Stimulated activated naive CD8-positive, alpha-beta T cell treated with anti-CD3 and anti-CD28 coated beads, Interleukin-15, Interleukin-2, amounts not matched to agents 100 U/mL and 50 U/mL, for 24 hours (primary cell): Measurements from ENCODE around the gene PAMR1.

Experiments
- ATAC-seq: fragments of 150-1000 bp; cut with Tn5 transposase; one replicate; pipeline ENCODE4 v1.10.0; 2021
- DNase-seq: peaks from one replicate; pipeline ENCODE4 v3.0.0; 2021

Gene PAMR1

GRCh38 chr11:35494957-35495490 is 30.4 kb downstream of the PAMR1 start:
- no peak for DNase-seq
- no peak for ATAC-seq

- DNase-seq (no peak), ATAC-seq (no peak)
Measured at GRCh38 chr11:35491231-35491871, 34.1 kb downstream of the PAMR1 start.

GRCh38 chr11:35488117-35488516 is 37.3 kb downstream of the PAMR1 start:
- DNase-seq (no peak), ATAC-seq (no peak)

GRCh38 chr11:35487532-35488078 is 37.8 kb downstream of the PAMR1 start:
- no peak for ATAC-seq
- DNase-seq = peak; percentile 4

DNA sequence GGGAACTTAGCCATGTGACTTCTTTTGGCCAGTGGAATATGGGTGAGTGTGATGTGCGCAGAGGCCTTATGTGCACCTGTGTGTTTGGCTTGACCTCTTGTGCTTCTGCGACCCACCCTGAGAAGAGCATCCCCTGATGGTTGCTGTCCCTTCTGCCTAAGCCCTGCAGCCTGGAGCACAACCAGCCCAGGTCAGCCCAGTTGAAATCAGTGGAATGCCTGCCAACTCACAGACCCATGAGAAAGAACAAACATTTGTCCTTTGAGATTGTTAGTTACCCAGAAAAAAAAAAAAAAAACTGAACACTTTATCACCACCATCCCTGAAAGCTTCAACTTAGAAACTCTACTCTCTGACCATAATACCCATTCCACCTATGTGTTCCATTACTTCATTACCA is 38.5 kb downstream of the PAMR1 start:
- ATAC-seq (no peak), DNase-seq (no peak)

GRCh38 chr11:35486446-35486845 is 39.0 kb downstream of the PAMR1 start:
- DNase-seq (no peak), ATAC-seq (no peak)

- DNase-seq = peak; percentile 80
- ATAC-seq = peak; percentile 81
Measured at GRCh38 chr11:35485656-35486322, 39.6 kb downstream of the PAMR1 start.

- no peak for ATAC-seq
- DNase-seq = no peak
Measured at GRCh38 chr11:35484435-35484834, 41.0 kb downstream of the PAMR1 start.

GRCh38 chr11:35483131-35483820 is 42.1 kb downstream of the PAMR1 start:
- no peak for DNase-seq
- ATAC-seq = no peak

DNA sequence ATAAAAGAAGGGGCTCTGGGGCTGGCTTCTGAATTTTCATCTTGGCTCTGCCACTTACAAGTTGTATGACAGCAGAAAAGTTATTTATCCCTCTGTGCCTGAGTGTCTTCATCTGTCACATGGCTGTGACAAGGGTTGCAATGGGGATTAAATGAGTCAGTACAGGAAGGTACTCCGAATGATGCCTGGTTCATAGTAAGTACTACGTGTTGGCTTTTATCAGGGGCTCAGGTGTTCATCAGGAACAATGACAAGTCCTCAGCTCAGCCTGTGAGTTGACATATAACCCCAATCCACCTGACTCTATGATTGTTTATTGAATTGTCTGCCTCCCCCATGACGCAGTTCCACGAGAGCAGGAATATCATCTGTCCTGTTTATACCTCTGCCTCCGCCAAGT is 45.7 kb downstream of the PAMR1 start:
- no peak for ATAC-seq
- DNase-seq = no peak

- no peak for DNase-seq
- no peak for ATAC-seq
Measured at GRCh38 chr11:35478471-35479091, 46.8 kb downstream of the PAMR1 start.

DNA sequence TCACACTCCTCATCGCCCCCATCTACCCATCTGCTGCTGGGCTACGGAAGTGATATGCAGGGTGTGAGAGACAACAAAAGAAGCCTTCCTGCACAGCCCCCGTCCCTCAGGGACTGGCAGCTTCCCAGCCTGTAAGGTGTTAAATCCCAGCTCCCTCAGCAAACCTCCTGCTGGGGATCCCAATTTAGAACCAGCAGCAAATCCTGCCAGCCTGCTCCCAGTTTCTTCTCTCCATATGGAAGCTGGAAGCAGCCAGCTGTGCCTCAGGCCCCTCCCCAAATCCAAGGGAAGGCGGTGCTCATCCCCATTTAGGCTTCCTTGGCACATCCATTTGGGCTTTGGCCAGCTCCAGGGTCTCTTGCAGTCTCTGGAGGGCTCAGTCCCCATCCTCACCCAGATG is 47.5 kb downstream of the PAMR1 start:
- ATAC-seq = no peak
- no peak for DNase-seq

DNA sequence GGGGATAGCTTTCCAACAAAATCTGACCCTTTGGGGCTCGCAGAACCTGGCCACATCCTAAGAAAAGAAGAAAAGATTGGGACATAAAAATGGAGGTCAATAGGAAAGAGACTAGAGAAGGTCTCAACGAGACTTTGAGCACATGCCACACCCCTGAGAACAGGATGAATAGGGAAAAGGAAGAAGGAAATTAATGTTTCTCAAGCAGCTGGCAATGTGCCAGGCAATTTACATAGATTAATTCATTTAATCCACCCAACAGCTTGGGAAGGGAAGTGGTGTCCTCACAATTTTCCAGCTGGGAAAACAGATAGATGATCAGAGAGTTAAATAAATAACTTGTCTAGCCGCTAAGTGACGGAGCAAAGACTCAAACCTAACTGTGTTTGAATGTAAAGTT is 50.7 kb downstream of the PAMR1 start:
- ATAC-seq = no peak
- DNase-seq = no peak

GRCh38 chr11:35473795-35474374 is 51.5 kb downstream of the PAMR1 start:
- ATAC-seq (no peak), DNase-seq (no peak)

GRCh38 chr11:35470616-35471015 is 54.8 kb downstream of the PAMR1 start:
- ATAC-seq = no peak
- DNase-seq = no peak

- ATAC-seq (no peak), DNase-seq (no peak)
Measured at GRCh38 chr11:35466058-35466457, 59.4 kb downstream of the PAMR1 start.

- no peak for DNase-seq
- no peak for ATAC-seq
Measured at GRCh38 chr11:35464308-35464707, 61.1 kb downstream of the PAMR1 start.

GRCh38 chr11:35463331-35463751 is 62.1 kb downstream of the PAMR1 start:
- ATAC-seq = no peak
- no peak for DNase-seq

GRCh38 chr11:35461917-35462538 is 63.4 kb downstream of the PAMR1 start:
- ATAC-seq (no peak), DNase-seq (no peak)

DNA sequence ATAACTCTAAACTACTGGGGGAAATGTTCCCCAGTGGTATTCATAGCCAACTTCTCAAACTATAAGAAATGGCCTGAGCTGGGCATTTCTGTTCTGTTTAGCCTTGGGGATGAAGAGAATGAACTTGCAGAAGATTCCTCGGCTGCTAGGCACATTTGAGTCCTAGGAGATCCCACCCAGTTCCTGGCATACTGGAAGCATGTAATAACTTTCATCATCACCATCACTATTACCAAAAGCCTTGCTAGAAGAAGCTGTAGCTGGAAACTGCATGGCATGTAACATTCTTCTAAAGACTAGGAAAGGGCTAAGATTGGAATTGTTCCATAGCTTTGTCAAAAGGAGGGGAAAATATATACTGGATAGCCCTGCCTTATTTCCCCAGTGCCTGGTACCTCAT is 65.9 kb downstream of the PAMR1 start:
- DNase-seq (no peak), ATAC-seq (no peak)

DNA sequence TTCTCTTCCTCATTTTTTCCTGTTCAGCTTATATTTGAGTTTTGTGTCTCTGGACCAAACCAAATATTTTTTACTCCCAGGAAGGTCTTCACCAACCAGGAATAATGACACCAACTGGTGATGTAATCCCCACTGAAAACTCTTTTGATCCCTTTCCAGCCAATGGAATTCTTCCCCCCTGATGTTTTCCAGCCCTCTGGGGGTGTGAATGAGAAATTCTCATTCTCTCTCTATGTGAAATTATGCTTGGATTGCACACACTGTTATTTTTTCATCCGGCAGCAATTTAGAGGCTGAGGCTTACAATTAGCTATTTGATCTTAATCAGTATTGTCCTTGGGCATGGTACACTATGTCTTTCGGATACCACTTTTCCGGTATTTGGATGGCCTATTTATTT is 66.6 kb downstream of the PAMR1 start:
- ATAC-seq (no peak), DNase-seq (no peak)

DNA sequence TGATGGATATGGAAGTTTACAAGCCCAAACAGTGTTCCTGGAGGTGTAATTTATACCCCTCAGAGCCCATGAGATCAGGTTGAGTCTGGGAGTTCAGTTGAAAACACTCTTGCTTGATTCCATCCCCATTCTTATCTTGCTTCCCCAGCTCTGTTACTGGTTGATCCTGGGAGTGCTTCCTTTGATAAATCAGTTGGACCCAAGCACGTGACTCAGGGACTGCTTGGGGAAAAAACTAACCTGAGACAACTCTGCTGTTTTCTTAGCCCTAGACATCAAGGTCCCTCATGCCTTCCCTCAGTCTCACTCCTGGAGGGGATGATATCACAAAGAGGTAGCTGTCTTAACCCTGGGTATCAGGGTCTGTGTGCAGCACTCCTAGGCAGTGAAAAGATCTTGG is 71.1 kb downstream of the PAMR1 start:
- no peak for ATAC-seq
- no peak for DNase-seq
